Muscle of leg (tissue), 11 donors: ENCODE measurements around the gene DOCK1. TPM values are rescaled to one million over a fixed set of nuclear protein-coding genes. Genes with fewer than 3 reads are reported as not detected.

Experiments used
- DNase-seq: peaks from one replicate; pipeline ENCODE4 v3.0.0; 2013
- H3K27ac ChIP-seq: one replicate; pipeline ENCODE4 v1.5.1; 2013; ENCODE audit warnings: mild to moderate bottlenecking, low read length, control low read depth
- H3K27me3 ChIP-seq: one replicate; pipeline ENCODE4 v1.6.1; 2013; ENCODE audit warnings: low read length; ENCODE audit not compliant: control insufficient read depth, insufficient read depth
- H3K36me3 ChIP-seq: one replicate; pipeline ENCODE4 v1.6.1; 2013; ENCODE audit warnings: low read length; ENCODE audit not compliant: control insufficient read depth, insufficient read depth
- H3K4me1 ChIP-seq: one replicate; pipeline ENCODE4 v1.6.1; 2013; ENCODE audit warnings: low read length; ENCODE audit not compliant: control insufficient read depth, insufficient read depth
- H3K4me3 ChIP-seq: one replicate; pipeline ENCODE4 v1.5.1; 2013; ENCODE audit warnings: low read length, control low read depth
- H3K9me3 ChIP-seq: replicated peaks from 2 replicates; pipeline ENCODE4 v1.6.1; 2013; ENCODE audit warnings: low read depth, low read length; ENCODE audit not compliant: control insufficient read depth
- WGBS: methylation state at CpG from one replicate; pipeline ENCODE4 v1.1.5; 2013; ENCODE audit warnings: missing lambda C conversion rate; ENCODE audit not compliant: insufficient coverage; 5-methylcytosine and 5-hydroxymethylcytosine counted together
- polyA plus RNA-seq, 8 donors: library from polyadenylated mRNA; unstranded; fragments of 120-200 nt; gene quantifications; one replicate each; pipeline versions ENCODE4 v1.2.1 to v1.2.3, GENCODE V29; 2013; ENCODE audit warnings: inconsistent platforms in 1 of 8, low replicate concordance in 1 of 8; ENCODE audit not compliant: insufficient read length in 8 of 8, insufficient read depth in 1 of 8
- total RNA-seq: library from RNA; stranded (reverse); fragments of 120-200 nt; gene quantifications from one replicate; pipeline ENCODE4 v1.2.4, GENCODE V29; 2013

The DOCK1 gene
- total and polyA plus RNA-seq, 9 donors = 27.3 to 52.9 (median 37.1) TPM

GRCh38 chr10:127142136-127142535 is 236.9 kb downstream of the DOCK1 start:
- Histone ChIP-seq H3K4me3 (no peak overlapping the region), H3K27ac (no peak overlapping the region), H3K9me3 (no peaks in the 10 kb centered on the region), H3K36me3 (peaks cover 17% of the 10 kb centered on the region), H3K27me3 (no peaks in the 10 kb centered on the region), H3K4me1 (no peaks in the 10 kb centered on the region)
- DNase-seq = no peak
- 78% methylated on average over 4 of the region's 6 CpGs for WGBS

DNA sequence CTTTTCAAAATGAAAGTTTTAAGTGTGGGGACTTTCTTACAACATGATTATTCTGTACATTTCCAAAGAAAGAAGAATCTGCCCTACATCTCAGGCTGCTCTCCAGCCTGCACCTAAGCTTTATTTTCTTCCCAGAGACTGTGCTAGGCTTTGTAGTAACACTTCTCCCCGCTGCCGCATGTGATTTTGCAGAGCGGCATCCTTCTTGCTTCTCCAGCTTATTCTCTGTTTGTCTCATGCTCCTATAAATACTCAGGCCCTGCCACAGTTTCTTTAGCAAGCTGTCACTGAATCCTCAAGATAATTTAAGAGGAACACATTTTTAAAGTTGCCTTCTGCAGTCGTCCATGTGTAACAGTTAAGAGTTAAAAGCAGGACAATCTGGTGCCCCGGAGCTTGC is 237.6 kb downstream of the DOCK1 start:
- DNase-seq = no peak
- H3K4me3 ChIP-seq = no peak overlapping the region
- H3K27ac ChIP-seq = no peak overlapping the region
- no peaks in the 10 kb centered on the region for H3K27me3 ChIP-seq
- no peaks in the 10 kb centered on the region for H3K9me3 ChIP-seq
- H3K36me3 ChIP-seq = peaks cover 17% of the 10 kb centered on the region
- 76% methylated on average over 5 of the region's 5 CpGs for WGBS
- H3K4me1 ChIP-seq = no peaks in the 10 kb centered on the region

DNA sequence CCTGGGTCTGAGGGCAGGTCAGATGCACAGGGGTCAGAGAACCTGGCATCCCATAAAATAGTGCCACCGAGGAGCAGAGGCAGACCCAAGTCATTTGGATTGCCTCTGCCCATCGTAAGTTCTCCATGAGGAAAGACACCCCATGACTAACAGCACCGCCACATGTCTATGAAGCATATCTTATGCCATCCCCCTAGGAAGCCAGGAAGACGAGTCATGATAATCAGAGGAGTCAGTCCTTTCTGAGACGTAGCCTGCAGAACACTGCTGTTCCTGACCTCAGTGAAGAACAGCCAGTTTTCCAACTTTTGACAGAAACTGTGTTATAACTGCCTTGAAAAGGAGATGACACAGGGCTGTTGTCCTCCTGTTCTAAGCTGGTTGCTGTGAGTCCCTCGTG is 239.9 kb downstream of the DOCK1 start:
- DNase-seq = no peak
- Histone ChIP-seq H3K27me3 (no peaks in the 10 kb centered on the region), H3K27ac (no peak overlapping the region), H3K4me3 (no peak overlapping the region), H3K36me3 (peaks cover 10% of the 10 kb centered on the region), H3K9me3 (no peaks in the 10 kb centered on the region), H3K4me1 (peaks cover 9% of the 10 kb centered on the region)
- 96% methylated on average over 6 of the region's 6 CpGs for whole genome bisulfite sequencing

DNA sequence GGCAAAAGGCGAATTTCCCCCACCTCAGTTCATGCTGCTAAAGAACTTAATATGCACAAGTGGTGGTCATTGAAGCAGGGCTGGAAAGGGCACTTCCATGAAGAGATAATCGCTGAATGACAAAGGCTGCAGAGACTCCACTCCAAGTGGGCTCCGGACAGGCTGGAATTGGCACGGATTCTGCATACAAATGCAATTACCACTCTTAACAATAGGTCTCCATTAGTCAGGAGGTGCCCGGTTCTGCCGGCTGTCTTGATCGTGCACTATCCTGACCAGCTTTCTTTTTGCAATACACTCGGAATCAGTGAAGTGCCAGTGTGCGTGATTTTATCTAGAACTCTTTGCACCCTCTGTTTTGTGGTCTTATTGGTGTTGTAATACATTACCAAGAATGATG is 241.4 kb downstream of the DOCK1 start:
- Histone ChIP-seq H3K27ac (no peak overlapping the region), H3K36me3 (peaks cover 8% of the 10 kb centered on the region), H3K9me3 (no peaks in the 10 kb centered on the region), H3K27me3 (no peaks in the 10 kb centered on the region), H3K4me3 (no peak overlapping the region), H3K4me1 (peaks cover 9% of the 10 kb centered on the region)
- WGBS = 92% methylated on average over 4 of the region's 9 CpGs
- DNase-seq = no peak

GRCh38 chr10:127148066-127148932 is 243.1 kb downstream of the DOCK1 start:
- peaks cover 8% of the 10 kb centered on the region for H3K36me3 ChIP-seq
- no peak overlapping the region for H3K4me3 ChIP-seq
- peaks cover 16% of the 10 kb centered on the region for H3K4me1 ChIP-seq
- H3K27ac ChIP-seq = no peak overlapping the region
- no peak for DNase-seq
- H3K27me3 ChIP-seq = no peaks in the 10 kb centered on the region
- WGBS = 92% methylated on average over 8 of the region's 15 CpGs
- no peaks in the 10 kb centered on the region for H3K9me3 ChIP-seq

- Histone ChIP-seq H3K27ac (no peak overlapping the region), H3K4me1 (peaks cover 21% of the 10 kb centered on the region), H3K4me3 (no peak overlapping the region), H3K36me3 (peaks cover 4% of the 10 kb centered on the region), H3K9me3 (no peaks in the 10 kb centered on the region), H3K27me3 (no peaks in the 10 kb centered on the region)
- WGBS = 57% methylated on average over 1 of the region's 2 CpGs
- no peak for DNase-seq
Measured at GRCh38 chr10:127148933-127149220, 243.6 kb downstream of the DOCK1 start.

DNA sequence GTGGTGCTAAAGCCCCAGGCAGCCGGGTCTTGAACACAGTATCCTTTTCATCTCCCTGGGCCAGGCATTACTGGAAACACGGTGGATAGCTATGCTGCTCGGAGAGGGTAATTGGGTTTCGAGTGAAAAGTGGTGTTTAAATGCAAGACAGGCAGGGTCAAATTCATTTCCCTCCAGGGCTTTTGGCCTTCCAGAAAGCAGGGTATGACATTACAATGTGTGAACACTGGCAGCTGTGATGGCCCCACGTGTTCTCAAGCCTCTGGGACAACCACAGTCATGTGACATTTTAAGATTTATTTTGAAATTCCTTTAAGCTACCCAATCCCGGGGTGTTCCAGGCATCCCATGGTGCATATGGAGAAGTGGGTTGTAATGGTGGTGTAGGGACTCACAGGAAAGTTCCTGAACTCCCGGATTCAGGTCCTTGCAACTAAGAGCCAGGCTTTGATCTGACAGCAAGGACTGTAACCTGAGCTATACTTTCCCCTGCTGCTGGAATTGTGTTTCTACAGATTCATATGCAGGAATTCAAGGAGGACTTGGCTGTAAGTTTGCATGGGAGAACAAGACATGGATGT is 244.4 kb downstream of the DOCK1 start:
- Histone ChIP-seq H3K27ac (no peak overlapping the region), H3K9me3 (no peaks in the 10 kb centered on the region), H3K27me3 (no peaks in the 10 kb centered on the region), H3K36me3 (no peaks in the 10 kb centered on the region), H3K4me3 (no peak overlapping the region), H3K4me1 (peaks cover 23% of the 10 kb centered on the region)
- WGBS = 25% methylated on average over 4 of the region's 7 CpGs
- no peak for DNase-seq

GRCh38 chr10:127150136-127150535 is 244.9 kb downstream of the DOCK1 start:
- Histone ChIP-seq H3K4me1 (peaks cover 24% of the 10 kb centered on the region), H3K4me3 (no peak overlapping the region), H3K27ac (no peak overlapping the region), H3K27me3 (no peaks in the 10 kb centered on the region), H3K9me3 (no peaks in the 10 kb centered on the region), H3K36me3 (no peaks in the 10 kb centered on the region)
- 81% methylated on average over 5 of the region's 5 CpGs for WGBS
- DNase-seq = no peak

DNA sequence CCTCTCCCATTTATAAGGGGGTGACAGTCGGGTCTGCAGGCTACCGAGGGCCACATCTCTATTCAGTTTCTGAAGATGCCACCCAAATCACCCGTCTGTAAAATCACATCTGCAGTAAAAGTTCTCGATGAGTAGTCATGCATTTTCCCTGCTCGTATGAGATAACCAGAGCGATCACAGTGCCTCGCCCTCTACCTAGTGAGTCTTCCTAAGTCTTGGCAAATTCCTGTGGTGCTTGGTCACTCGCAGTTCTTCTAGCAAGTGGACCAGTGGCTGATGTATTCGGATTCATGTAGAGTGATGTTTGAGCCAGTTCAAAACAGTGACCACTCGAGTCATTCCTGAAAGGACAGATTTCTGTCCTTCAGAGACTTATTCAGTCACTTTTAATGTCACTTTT is 246.3 kb downstream of the DOCK1 start:
- Histone ChIP-seq H3K9me3 (no peaks in the 10 kb centered on the region), H3K4me1 (peaks cover 30% of the 10 kb centered on the region), H3K27ac (no peak overlapping the region), H3K4me3 (no peak overlapping the region), H3K27me3 (no peaks in the 10 kb centered on the region), H3K36me3 (no peaks in the 10 kb centered on the region)
- DNase-seq = no peak
- 93% methylated on average over 9 of the region's 10 CpGs for WGBS

DNA sequence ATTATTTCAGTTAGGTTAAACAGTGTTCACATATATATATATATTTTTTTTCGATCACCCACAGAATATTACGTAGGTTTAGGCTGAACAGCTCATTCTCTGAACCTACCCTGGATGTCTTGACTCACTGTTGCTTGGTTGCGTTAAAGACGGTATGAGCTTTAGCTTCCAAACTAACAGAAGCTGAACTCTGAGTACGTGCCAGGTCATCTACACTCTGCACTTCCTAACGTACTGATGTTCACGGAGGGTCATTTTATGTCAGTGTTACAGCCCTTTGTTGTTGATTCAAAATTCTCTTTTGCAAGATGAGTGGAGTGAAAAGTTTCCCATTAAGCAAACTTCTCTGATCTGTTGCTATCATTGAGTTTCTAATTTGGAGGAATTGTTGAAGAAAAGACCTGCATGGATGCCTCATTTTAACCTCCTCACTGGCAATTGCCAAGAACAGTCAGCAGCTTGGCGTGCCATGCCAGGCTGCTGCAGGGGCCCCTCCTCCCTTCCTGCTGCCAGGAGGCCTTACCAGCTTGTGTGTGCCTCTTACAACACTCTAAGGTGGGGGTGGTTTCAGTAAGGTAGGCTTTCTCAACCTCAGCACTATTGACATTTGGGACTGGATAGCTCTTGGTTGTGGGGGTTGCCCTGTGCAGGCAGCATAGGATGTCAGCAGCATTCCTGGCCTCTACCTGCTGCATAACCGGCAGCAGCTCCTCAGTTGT is 246.9 kb downstream of the DOCK1 start:
- 73% methylated on average over 3 of the region's 9 CpGs for WGBS
- Histone ChIP-seq H3K4me3 (no peak overlapping the region), H3K27me3 (no peaks in the 10 kb centered on the region), H3K9me3 (no peaks in the 10 kb centered on the region), H3K36me3 (no peaks in the 10 kb centered on the region), H3K4me1 (peaks cover 30% of the 10 kb centered on the region), H3K27ac (no peak overlapping the region)
- DNase-seq = no peak
